ENCODE measurements around the gene DNAL4. TPM values are rescaled to one million over a fixed set of nuclear protein-coding genes. Genes with fewer than 3 reads are reported as not detected.

DNAL4 gene
- total RNA-seq, 4 donors from 2014 or later = 5.8 to 14.3 (median 8.8) TPM

GRCh38 chr22:38751422-38752346 lies 42.3 kb downstream of the DNAL4 start:
- no peak for TF ChIP-seq CTCF (IDR thresholded peaks at IDR 0.05; ENCODE audit: low read depth)

- TF ChIP-seq CTCF (IDR thresholded peaks at IDR 0.05; ENCODE audit: low read depth) = no peak
Observed at GRCh38 chr22:38751066-38751421, 42.9 kb downstream of the DNAL4 start.

- no peak for TF ChIP-seq CTCF (IDR thresholded peaks at IDR 0.05; ENCODE audit: low read depth)
Observed at GRCh38 chr22:38750638-38751037, 43.3 kb downstream of the DNAL4 start.

GRCh38 chr22:38750104-38750503 lies 43.8 kb downstream of the DNAL4 start:
- TF ChIP-seq CTCF (IDR thresholded peaks at IDR 0.05; ENCODE audit: low read depth) = no peak

GRCh38 chr22:38748487-38749136 lies 45.3 kb downstream of the DNAL4 start:
- no peak for TF ChIP-seq CTCF (IDR thresholded peaks at IDR 0.05; ENCODE audit: low read depth)

- TF ChIP-seq CTCF (IDR thresholded peaks at IDR 0.05; ENCODE audit: low read depth) = no peak
Observed at GRCh38 chr22:38745676-38746460, 48.1 kb downstream of the DNAL4 start.

- no peak for TF ChIP-seq CTCF (IDR thresholded peaks at IDR 0.05; ENCODE audit: low read depth)
Observed at GRCh38 chr22:38744981-38745380, 49.0 kb downstream of the DNAL4 start.
